Measurements from ENCODE around the gene TTC28.
"Not testable (repeated sequence)": the region's sequence is repeated elsewhere in the genome, so short reads cannot be mapped to it uniquely, and the experiment has no call there.

TTC28 gene

DNA sequence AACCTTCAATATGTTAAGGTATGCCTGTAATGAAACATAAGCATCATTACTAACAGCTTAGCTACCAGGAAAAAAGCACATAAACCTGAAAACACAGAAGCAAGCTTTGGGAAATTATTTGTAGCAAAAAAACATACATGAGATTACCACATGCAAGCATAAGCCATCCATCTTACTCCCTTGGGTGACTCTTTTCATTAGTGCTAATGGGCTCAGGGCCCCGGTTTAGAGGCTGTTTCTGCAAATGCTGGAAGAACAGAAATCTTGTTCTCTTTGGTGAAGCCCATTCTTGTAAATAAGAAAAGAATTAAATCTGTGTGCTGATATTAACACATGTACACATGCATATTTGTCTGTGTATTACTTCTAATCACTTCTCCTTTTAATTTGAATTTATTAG is 314.3 kb downstream of the TTC28 start:
- DNase-seq (ENCODE audit: low spot score): no peak

DNA sequence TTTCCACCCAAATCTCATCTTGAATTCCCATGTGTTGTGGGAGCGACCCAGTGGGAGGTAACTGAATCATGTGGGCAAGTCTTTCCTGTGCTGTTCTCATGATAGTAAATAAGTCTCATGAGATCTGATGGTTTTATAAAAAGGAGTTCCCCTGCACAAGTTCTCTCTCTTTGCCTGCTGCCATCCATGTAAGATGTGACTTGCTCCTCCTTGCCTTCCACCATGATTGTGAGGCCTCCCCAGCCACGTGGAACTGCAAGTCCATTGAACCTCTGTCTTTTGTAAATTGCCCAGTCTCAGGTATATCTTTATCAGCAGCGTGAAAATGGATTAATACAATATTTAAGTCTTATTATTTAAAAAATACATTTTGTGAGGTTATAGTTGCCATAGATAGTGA is 315.5 kb downstream of the TTC28 start:
- DNase-seq (ENCODE audit: low spot score): not testable (repeated sequence)

DNA sequence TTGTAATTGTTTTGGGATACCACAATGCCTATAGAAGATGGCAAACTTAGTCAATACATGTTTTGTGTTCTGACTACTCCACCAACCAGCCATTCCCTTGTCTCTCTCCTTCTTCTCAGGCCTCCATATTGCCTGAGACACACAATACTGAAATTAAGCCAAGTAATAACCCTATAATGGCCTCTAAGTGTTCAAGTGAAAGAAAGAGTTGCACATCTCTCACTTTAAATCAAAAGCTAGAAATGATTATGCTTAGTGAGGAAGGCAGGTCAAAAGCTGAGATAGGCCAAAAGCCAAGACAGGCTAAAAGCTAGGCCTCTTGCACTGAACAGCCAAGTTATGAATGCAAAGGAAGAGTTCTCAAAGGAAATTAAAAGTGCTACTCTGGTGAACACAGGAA is 318.7 kb downstream of the TTC28 start:
- DNase-seq (ENCODE audit: low spot score): no peak

DNA sequence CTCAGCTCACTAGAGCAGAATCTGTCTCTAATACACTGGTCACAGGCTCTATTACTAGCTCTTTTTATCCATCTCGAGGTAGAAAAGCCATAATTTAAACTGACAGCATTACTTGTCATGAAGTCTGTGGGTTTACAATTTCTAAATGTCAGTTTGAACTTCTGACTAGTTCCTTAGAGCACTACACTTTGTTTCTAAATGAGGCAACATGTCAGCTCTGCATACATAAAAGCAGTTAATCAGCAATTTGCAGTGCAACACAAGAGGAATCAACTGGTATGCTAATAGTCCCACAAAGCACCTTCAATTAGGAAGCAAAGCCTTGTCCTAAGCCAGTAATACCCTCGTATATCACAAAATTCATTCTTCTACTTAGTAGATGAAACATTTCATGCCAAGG is 321.3 kb downstream of the TTC28 start:
- DNase-seq (ENCODE audit: low spot score): no peak

DNA sequence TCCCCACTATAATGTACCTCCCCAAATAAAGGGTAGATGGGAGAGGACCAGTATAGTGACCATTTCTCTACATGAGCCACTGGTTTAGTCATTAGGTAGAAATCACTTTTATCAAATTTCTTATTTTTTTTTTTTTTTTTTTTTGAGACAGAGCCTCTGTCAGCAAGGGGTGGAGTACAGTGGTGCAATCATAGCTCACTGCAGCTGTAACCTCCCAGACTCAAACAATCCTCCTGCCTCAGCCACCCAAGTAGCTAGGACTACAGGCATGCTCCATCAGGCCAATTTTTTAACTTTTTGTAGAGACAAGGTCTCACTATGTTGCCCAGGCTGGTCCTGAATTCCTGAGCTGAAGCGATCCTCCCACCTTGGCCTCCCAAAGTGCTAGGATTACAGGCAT is 322.4 kb downstream of the TTC28 start:
- DNase-seq (ENCODE audit: low spot score): no peak

DNA sequence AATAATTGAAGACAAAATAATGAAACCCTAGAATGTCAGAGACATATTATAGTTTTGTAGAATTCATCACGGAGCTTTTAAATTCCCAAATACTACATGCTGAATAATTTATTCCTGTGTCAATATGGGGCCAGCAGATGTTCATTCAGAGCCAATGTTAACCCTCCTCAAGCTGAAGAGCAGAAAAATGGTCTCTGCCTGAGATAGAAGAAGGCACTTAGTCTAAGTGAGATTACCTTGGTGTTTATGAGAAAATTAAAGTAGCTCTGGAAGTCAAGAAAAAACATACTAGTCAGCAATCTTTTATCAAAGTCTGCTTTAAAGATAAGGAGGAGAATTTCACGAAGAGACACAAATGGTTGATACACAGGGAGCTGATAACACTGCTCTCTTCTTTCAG is 328.2 kb downstream of the TTC28 start:
- peak; percentile 61 for DNase-seq (ENCODE audit: low spot score)

DNA sequence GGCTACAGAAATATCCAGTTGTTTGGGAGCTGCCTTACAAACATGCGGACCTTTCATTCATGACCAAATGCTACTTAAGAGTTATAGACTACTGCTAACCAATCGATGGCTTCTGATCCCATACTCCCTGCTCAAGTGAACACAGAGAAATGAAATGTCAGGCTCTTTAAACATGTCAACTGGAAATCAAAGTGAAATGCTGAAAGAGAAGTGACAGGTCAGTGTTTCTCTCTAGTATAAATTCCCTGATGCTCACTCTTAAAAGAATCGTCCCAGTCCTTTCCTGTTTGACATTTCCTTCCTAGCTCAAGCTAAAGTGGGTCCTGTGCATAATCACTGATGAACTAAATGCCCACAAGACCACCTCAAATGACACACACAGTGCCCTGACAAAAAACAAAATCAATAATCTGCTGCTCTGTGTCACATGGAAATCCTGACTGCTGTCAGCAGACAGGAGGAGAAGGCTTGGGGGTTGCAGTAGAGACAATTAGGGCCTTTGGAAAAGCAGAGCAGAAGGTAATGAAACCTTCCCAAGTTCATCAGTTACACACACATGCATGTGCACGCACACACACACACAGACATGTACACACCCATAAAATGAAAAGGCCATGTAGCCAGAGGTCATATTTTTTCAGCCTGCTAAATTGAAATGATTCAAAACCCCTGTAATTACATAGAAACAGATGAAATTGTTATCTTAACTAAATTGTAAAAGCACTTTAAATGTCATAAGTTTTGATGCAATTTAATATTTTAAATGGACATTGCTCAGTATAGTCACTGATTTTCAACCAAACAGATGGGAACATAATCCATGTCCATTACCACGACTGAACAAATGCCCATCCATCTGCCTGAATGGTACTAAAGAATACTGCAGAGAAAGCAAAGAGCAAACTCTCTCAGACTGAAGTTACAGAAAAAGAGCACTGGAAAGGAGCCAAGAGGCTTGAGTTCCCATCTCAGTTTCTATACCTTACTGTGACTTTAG is 330.7 kb downstream of the TTC28 start:
- DNase-seq (ENCODE audit: low spot score): peak; percentile 71

DNA sequence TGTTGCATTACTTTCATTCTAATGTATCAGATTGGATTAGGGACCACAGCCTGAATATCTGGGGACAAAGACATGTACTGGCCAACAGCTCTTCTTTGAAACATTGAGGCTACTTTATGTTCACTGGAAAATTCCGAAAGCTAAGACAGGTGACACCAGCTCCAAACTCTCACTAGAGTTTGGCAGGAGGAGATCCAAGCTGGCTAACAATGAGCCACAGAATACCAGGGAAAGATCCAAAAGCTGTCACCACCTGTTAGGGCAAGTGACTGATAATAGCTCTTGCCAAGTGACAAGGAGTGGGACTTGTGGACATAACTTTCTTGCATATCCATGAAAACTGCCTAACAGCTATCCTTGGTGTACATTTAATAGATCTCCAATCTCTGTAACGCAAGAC is 333.3 kb downstream of the TTC28 start:
- DNase-seq (ENCODE audit: low spot score): no peak

DNA sequence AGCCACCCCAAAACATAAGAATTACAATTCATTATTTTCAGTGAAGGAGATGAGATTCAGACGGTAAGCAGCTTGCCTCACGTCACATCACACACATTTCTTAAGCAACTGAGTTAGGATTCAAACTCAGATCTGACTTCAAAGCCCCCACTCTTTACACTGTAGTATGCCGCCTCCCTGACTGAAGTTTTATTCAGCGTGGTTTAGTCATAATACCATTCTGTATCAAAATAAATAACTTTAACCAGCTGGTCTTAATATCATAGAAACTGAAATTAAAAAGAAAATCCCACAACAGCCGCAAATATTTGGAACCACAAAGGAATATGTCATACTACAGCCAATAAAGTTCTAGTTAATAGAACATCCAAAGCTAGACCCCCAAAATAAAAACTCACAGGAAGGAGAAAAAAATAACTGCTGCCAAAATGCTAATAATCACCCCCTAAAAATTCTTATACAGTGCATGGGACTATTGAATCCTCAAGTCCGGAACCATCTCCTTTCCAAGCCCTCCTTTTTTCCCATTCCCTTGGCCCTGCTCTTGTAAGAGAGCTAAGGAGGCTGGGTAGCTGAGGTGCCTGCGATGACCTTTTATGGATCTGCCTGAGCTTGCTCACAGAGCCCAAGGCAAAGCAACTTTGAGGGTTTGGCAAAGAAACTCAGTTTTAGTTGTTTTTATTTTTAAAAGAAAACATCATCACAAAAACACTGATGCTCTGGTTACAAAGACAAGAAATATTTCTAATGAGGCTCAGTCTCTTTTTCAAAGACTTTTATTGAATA is 334.5 kb downstream of the TTC28 start:
- DNase-seq (ENCODE audit: low spot score): no peak

DNA sequence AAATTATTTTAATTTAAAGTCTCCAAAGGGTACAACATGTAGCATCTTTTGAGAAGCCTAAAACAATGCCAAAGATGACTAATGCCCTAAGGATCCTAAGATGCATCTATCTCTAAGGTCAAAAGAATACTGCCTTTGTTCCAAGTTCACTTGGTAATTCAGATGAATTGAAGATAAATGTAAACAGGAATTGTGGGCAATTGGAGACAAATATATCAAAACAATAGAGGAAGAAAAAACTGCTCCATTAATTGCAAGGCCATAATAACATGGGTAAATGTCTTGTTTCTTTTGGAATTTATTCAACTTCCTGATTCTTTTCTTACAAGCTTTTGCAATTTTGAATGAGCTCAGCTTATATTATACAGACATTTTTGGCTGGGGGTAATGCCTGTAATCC is 338.6 kb downstream of the TTC28 start:
- DNase-seq (ENCODE audit: low spot score): no peak

DNA sequence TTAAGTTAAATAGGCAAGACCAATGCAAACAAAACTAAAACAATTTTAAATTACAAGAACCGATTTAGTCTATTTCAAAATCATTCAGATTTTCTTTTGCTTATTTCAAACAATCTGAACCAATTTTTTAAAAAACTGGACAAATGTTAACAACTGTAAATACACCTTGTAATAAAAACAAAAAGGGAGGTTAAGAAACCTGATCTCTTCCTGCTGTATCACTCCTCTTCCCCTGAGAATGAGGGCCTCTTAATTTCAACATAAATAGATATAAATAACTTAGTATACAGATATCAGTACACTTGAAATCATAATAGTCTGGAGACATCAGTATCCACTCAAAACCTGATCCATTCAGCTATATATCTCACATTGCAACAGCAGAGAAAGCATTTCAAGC is 346.6 kb downstream of the TTC28 start:
- DNase-seq (ENCODE audit: low spot score): no peak

DNA sequence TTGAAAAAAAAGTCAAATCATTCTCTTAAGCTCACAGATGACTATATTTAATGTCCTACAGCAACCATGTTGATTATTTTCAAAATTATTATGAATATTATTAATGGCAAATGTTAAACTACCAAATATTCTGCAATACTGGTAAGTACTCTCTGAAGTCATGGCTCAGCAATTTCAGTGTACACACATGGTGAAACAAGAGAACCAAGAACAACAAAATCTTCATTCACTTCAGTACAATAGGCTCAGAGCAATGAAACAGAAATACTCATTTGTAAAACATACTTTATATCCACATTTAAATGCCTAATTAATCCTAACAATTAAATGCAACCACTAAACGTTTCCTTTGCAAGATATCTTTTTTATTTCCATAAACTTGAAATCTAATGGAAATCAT is 347.2 kb downstream of the TTC28 start:
- no peak for DNase-seq (ENCODE audit: low spot score)

DNA sequence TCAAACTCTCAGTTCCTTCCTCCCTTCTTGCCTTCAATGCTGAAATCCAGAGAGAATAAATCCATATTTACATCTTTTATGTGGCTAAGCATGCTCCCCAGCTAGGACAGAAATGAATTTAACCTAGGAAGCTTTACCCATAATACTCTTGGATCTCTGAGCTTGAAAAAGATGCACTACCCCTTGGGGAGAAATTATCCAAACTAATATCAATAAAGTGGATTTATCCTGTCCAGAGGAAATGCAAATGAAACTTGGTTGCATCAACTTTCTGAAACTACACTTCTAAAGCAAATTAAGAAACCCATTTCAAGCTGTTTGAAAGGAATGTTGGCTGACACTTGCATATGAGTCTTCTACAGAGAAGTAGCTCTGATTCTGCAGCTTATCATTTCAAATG is 347.9 kb downstream of the TTC28 start:
- no peak for DNase-seq (ENCODE audit: low spot score)

DNA sequence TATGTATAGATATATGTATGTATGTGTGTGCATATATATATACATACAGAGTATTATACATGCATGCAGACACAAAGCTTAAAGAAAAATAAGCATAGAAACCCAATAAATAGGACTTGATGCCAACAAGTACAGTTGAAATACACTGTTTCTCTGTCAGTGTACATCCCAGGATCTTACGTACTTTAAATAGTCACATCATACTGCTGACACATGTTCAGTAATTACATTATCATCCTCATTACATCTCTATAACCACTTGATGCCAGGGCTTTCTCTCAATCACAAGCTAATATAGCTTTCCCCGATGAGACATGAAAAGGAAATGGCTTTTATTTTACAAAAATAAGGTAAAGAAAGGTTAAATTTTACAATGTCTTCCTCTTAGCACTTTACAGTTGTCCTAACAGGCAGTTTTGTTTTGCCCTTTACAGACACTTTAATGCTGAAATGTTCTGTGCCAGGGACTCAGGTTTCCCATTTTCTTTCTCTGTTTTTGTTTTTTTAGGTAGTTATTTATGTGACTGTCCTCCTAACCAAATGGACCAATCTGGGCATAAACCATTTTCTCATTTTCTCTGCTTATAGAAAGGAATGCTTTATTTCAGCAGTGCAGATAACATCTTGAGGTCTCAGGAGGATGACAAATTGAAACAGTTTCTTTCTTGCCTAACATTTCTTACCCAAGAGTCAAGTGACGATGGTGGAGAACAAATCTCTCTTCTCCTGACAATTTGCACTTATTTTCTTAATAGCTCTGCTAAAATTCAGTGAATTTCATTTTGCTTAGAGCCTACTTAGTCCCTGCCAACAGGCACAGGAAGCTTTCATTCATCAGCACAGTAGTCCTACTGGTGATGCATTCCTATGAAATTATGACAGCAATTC is 350.2 kb downstream of the TTC28 start:
- peak; percentile 48 for DNase-seq (ENCODE audit: low spot score)

DNA sequence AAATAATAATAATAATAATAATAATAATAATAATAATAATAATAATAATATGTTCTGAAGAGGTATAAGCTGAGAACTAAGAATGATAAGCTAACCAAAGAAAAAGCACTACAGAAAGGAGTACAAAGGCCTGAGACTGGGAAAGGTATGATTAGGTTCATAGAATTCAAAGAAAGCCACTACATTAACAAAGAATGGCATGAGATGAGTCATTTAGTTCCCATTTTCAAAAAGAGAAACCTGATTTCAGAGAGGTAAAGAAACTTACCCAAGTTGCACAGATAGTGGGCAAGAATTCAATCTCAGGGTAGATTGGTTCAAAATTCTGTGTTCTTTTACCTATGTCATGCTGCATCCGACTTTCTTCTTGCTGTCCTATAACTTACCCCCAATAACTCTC is 350.9 kb downstream of the TTC28 start:
- DNase-seq (ENCODE audit: low spot score): no peak

DNA sequence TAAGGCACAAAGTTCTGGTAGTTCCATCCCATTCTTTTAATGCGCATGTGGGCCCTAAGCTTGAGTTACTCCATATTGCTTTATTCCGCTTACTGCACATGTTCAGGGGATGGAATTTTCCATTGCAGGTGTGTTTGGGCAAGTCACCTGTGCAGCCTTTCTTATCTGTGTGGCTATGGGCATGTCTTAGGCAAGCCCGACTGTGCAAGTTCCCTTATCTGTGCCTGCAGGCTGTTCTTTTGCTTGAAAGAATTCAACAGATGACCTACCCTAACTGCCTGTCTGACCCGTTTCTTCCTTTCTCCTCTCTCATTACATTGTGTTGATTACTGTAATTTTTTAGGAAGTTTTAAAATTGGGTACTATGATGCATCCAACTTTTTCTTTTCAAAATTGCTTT is 363.6 kb downstream of the TTC28 start:
- DNase-seq (ENCODE audit: low spot score): no peak

DNA sequence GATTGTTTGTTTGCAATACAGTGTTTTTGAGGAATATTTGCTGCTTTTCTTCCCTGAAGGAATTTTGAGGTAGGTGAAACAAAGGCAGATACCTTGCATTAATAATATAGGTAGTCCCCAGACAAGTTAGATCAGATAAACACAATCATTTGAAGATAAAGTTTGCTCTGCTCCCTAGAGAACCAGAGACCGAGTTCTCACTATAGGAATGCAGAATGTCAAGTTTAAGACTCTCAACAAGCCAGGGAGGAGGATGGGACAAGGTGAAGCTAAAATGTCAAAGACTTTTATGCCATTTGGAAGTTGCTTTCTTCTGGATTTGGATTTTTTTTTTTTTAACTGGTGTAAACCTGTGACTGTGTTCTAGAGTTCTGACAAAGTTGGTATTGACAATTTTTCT is 364.7 kb downstream of the TTC28 start:
- DNase-seq (ENCODE audit: low spot score): no peak

DNA sequence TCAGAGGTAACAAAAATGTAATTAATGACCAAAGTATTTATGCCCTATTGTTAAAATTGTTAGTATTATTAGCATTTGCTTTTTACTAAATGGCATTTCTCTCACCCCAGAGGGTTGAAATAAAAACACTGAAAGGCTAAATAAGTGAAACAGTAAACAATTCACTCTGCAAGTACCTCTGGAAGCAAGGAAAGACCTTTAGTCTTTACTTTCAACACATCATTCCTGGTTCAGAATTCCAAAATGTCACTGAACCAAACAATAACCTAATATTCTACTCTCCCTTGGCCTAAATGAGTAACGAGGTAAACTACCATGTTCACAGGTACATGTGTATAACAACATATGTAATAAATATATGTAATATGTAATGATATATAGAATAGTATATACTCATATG is 369.3 kb downstream of the TTC28 start:
- DNase-seq (ENCODE audit: low spot score): no peak

DNA sequence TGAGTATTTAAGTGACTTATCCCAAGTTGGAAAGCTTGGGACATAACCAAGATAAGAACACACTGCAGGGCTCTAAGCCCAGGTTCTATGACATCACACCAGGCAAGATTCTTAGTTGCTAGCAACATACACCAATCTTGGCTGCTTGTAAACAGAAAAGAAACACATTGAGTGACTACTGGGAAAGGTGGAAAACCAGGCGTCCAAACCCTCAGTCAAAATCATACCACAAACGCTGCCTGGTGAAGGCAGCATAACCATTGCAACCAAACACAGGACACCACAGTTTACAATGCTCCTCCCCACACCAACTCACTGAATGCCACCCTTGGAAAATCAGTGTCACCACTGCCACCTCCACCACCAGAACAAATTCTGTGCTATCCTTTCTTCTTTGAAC is 379.9 kb downstream of the TTC28 start:
- DNase-seq (ENCODE audit: low spot score): no peak

DNA sequence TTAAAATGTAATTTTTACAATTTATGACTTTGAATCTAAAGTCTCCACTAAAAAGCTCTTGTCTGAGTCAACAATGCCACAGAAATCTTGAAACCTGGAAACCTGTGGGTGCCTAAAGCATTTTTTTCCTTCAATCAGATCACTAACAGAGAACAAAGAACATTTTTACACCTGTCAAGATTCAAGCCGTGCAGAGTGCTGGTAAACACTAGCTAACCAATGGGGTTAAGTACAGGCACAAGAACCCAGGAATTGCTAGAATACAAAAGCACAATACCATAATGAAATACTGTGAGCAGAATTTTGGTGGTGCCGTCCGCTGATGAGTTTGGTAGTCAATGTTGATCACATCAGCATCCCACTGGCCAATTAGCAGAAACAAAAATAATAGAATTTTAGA is 380.3 kb downstream of the TTC28 start:
- no peak for DNase-seq (ENCODE audit: low spot score)

DNA sequence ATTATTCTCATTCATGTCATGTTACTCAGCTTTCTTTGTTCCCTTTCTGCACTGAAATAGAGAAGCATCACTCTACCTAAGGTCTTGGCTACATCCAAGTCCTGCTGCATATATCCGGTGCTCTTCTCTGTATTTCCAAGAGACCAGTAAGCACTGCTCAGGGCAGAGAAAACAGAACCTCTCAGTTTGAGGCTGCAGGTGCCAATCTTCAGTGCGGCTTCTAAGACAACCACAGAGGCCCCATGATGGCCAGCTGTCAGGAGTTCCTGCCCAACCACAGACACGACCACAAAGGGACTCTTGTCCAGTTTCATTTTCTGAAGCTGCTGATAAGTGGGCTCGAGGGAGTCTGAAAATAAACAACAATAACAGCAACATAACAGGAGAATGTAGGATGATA is 382.1 kb downstream of the TTC28 start:
- DNase-seq (ENCODE audit: low spot score): no peak

DNA sequence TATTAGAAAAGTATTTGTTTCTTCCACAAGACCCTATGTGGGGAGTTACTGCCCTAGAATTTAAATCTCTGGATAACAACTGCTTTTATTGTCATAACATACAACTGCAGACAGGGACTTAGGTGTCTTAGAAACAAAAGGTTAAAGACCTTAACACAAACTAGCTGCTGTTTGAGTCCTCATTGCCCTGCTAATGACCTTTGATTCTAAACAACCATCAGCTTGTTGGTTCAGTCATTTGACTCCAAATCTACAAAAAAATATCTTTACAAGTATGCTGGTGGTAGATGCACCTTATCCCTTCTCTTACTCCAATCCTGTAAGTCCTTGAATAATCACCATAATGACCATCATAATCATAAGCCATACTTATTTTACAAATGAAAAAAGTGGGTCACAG is 383.2 kb downstream of the TTC28 start:
- no peak for DNase-seq (ENCODE audit: low spot score)
